HG03521 (cell line): ENCODE data around the gene APRT.

Experiments used
- ATAC-seq: cut with Tn5 transposase; IDR thresholded peaks from one replicate; pipeline ENCODE4 v1.9.1; 2021; ENCODE audit warnings: mild to moderate bottlenecking, moderate library complexity; ENCODE audit not compliant: unreplicated experiment

Gene APRT

GRCh38 chr16:88760424-88761142, 51.1 kb downstream of the APRT start:
- no peak for ATAC-seq

- ATAC-seq, result no peak
Observed at GRCh38 chr16:88759976-88760350, 51.8 kb downstream of the APRT start.
